ENCODE results near the gene DNM3.

DNA sequence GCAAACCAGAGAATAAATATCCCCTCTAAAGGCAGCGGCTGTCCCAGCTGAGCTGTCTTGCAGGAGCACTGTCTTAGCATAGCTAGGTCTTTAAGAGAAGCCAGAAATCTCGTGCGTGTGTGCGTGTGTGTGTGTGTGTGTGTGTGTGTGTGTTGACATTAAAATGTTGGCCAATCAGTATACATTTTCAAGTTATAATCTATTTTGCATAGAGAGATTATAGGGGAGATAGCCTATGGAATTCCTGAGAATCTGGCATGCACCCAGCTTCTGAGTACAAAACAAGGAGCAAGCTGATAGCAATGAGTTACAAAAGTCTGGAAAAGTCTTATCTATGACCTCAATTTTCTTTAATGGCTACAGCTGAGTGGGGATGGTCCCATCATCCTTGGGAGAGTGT lies 42.1 kb upstream of the DNM3 start:
- TF ChIP-seq EP300 (IDR thresholded peaks at IDR 0.05; ENCODE audit: low read depth) (no peak), POLR2A (IDR thresholded peaks at IDR 0.05) (no peak), POLR2AphosphoS5 (IDR thresholded peaks at IDR 0.05) (no peak)
- TF ChIP-seq, protein P1, sequence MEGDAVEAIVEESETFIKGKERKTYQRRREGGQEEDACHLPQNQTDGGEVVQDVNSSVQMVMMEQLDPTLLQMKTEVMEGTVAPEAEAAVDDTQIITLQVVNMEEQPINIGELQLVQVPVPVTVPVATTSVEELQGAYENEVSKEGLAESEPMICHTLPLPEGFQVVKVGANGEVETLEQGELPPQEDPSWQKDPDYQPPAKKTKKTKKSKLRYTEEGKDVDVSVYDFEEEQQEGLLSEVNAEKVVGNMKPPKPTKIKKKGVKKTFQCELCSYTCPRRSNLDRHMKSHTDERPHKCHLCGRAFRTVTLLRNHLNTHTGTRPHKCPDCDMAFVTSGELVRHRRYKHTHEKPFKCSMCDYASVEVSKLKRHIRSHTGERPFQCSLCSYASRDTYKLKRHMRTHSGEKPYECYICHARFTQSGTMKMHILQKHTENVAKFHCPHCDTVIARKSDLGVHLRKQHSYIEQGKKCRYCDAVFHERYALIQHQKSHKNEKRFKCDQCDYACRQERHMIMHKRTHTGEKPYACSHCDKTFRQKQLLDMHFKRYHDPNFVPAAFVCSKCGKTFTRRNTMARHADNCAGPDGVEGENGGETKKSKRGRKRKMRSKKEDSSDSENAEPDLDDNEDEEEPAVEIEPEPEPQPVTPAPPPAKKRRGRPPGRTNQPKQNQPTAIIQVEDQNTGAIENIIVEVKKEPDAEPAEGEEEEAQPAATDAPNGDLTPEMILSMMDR (IDR thresholded peaks at IDR 0.05): no peak
